H9 (cell line): ENCODE measurements around the gene FRK. TPM values are rescaled to one million over a fixed set of nuclear protein-coding genes. Genes with fewer than 3 reads are reported as not detected.

Source experiments
- DNase-seq: peaks from one replicate; pipeline ENCODE4 v3.0.0-alpha.2; 2017
- H2AFZ ChIP-seq: one replicate; pipeline ENCODE4 v1.6.1; 2013; ENCODE audit warnings: mild to moderate bottlenecking, low read length, control low read depth, moderate library complexity
- H2AK5ac ChIP-seq: 2 replicates; pipeline ENCODE4 v1.6.1; 2013; ENCODE audit warnings: low read length, control low read depth, mixed read lengths; ENCODE audit not compliant: insufficient read length
- H2BK120ac ChIP-seq: one replicate; pipeline ENCODE4 v1.6.1; 2013; ENCODE audit warnings: low read depth, mild to moderate bottlenecking, low read length, control low read depth, inconsistent platforms; ENCODE audit not compliant: poor library complexity, severe bottlenecking
- H2BK12ac ChIP-seq: 2 replicates; pipeline ENCODE4 v1.6.1; 2013; ENCODE audit warnings: low read length, control low read depth, mixed read lengths, low read depth; ENCODE audit not compliant: insufficient read length
- H2BK15ac ChIP-seq: 2 replicates; pipeline ENCODE4 v1.6.1; 2013; ENCODE audit warnings: low read depth, low read length, control low read depth
- H2BK20ac ChIP-seq: one replicate; pipeline ENCODE4 v1.6.1; 2013; ENCODE audit warnings: low read depth, mild to moderate bottlenecking, low read length, control low read depth, inconsistent platforms; ENCODE audit not compliant: poor library complexity, severe bottlenecking
- H2BK5ac ChIP-seq: 2 replicates; pipeline ENCODE4 v1.6.1; 2013; ENCODE audit warnings: low read length, control low read depth, mixed read lengths; ENCODE audit not compliant: insufficient read length
- H3K14ac ChIP-seq: 2 replicates; pipeline ENCODE4 v1.6.1; 2013; ENCODE audit warnings: low read length, control low read depth; ENCODE audit not compliant: insufficient read depth
- H3K18ac ChIP-seq: 2 replicates; pipeline ENCODE4 v1.6.1; 2013; ENCODE audit warnings: low read depth, mild to moderate bottlenecking, mixed read lengths, low read length, control low read depth; ENCODE audit not compliant: insufficient read length
- H3K23ac ChIP-seq: 2 replicates; pipeline ENCODE4 v1.6.1; 2013; ENCODE audit warnings: low read length, control low read depth, mixed read lengths, low read depth; ENCODE audit not compliant: insufficient read length
- H3K23me2 ChIP-seq: 2 replicates; pipeline ENCODE4 v1.6.1; 2013; ENCODE audit warnings: low read depth, mild to moderate bottlenecking, mixed read lengths, low read length, control low read depth; ENCODE audit not compliant: insufficient read length, poor library complexity, severe bottlenecking
- H3K27ac ChIP-seq: 2 replicates; pipeline ENCODE4 v1.5.1; 2013; ENCODE audit warnings: low read length, control low read depth, mixed read lengths, low read depth; ENCODE audit not compliant: insufficient read length
- H3K27me3 ChIP-seq: 2 replicates; pipeline ENCODE4 v1.6.1; 2013; ENCODE audit warnings: low read length, control low read depth, inconsistent platforms; ENCODE audit not compliant: insufficient read depth
- H3K4ac ChIP-seq: 2 replicates; pipeline ENCODE4 v1.6.1; 2013; ENCODE audit warnings: low read depth, mild to moderate bottlenecking, control low read depth, inconsistent platforms, low read length, moderate library complexity
- H3K4me1 ChIP-seq: 2 replicates; pipeline ENCODE4 v1.6.1; 2013; ENCODE audit warnings: low read length, control low read depth, inconsistent platforms; ENCODE audit not compliant: insufficient read depth
- H3K4me2 ChIP-seq: 2 replicates; pipeline ENCODE4 v1.6.1; 2013; ENCODE audit warnings: low read length, control low read depth, mixed read lengths; ENCODE audit not compliant: insufficient read length, insufficient read depth
- H3K56ac ChIP-seq: 2 replicates; pipeline ENCODE4 v1.6.1; 2013; ENCODE audit warnings: low read depth, mild to moderate bottlenecking, mixed read lengths, low read length, control low read depth; ENCODE audit not compliant: insufficient read length
- H3K79me1 ChIP-seq: 2 replicates; pipeline ENCODE4 v1.6.1; 2013; ENCODE audit warnings: low read depth, mild to moderate bottlenecking, moderate library complexity, low read length, control low read depth, inconsistent platforms; ENCODE audit not compliant: insufficient read depth, poor library complexity, severe bottlenecking
- H3K79me2 ChIP-seq: 2 replicates; pipeline ENCODE4 v1.6.1; 2013; ENCODE audit warnings: low read length, control low read depth, inconsistent platforms; ENCODE audit not compliant: insufficient read depth
- H3K9ac ChIP-seq: 2 replicates; pipeline ENCODE4 v1.6.1; 2013; ENCODE audit warnings: low read length, control low read depth, mixed read lengths; ENCODE audit not compliant: insufficient read length; ENCODE audit errors: extremely low read depth
- H3K9me3 ChIP-seq: one replicate; pipeline ENCODE4 v1.6.1; 2013; ENCODE audit warnings: low read depth, low read length, inconsistent platforms; ENCODE audit not compliant: control insufficient read depth
- H3T11ph ChIP-seq: one replicate; pipeline ENCODE4 v1.6.1; 2013; ENCODE audit warnings: mild to moderate bottlenecking, low read length, control low read depth, inconsistent platforms
- H4K20me1 ChIP-seq: one replicate; pipeline ENCODE4 v1.6.1; 2013; ENCODE audit not compliant: control insufficient read depth, insufficient read length, insufficient read depth
- H4K5ac ChIP-seq: 2 replicates; pipeline ENCODE4 v1.6.1; 2013; ENCODE audit warnings: low read depth, mild to moderate bottlenecking, mixed read lengths, low read length, control low read depth; ENCODE audit not compliant: insufficient read length
- H4K8ac ChIP-seq: replicated peaks from 2 replicates; pipeline ENCODE4 v1.6.1; 2013; ENCODE audit warnings: low read length, control low read depth, mixed read lengths, low read depth; ENCODE audit not compliant: insufficient read length
- H4K91ac ChIP-seq: 2 replicates; pipeline ENCODE4 v1.6.1; 2013; ENCODE audit warnings: low read depth, mild to moderate bottlenecking, moderate library complexity, mixed read lengths, low read length, control low read depth; ENCODE audit not compliant: insufficient read length
- H3K27ac Mint-ChIP-seq, 3 experiments: 2 replicates in 2 of 3; 3 replicates in 1 of 3; pipeline ENCODE4 v1.8.0; 2020 to 2021; ENCODE audit warnings: mixed read lengths in 3 of 3, mild to moderate bottlenecking in 1 of 3, moderate library complexity in 1 of 3
- H3K27me3 Mint-ChIP-seq: 2 replicates; pipeline ENCODE4 v1.8.0; 2021; ENCODE audit warnings: low read depth, mild to moderate bottlenecking, moderate library complexity, mixed read lengths
- H3K36me3 Mint-ChIP-seq, 3 experiments: 2 replicates in 2 of 3; 3 replicates in 1 of 3; pipeline ENCODE4 v1.8.0; 2020 to 2021; ENCODE audit warnings: low read depth in 3 of 3, mixed read lengths in 3 of 3; ENCODE audit not compliant: insufficient read depth in 1 of 3
- H3K4me1 Mint-ChIP-seq, 2 experiments: 2 replicates each; pipeline ENCODE4 v1.8.0; 2020; ENCODE audit warnings: mixed read lengths in 2 of 2
- H3K4me3 Mint-ChIP-seq, 2 experiments: 2 replicates in 1 of 2; 3 replicates in 1 of 2; pipeline ENCODE4 v1.8.0; 2020 to 2021; ENCODE audit warnings: mild to moderate bottlenecking in 2 of 2, mixed read lengths in 2 of 2, moderate library complexity in 1 of 2
- H3K9me3 Mint-ChIP-seq, 2 experiments: 2 replicates in 1 of 2; 3 replicates in 1 of 2; pipeline ENCODE4 v1.8.0; 2020; ENCODE audit warnings: mild to moderate bottlenecking in 2 of 2, mixed read lengths in 2 of 2, moderate library complexity in 1 of 2
- WGBS: extraction: QIAGEN DNeasy Blood & Tissue Kit; methylation state at CpG from one replicate; pipeline ENCODE4 v1.1.7; 2013; ENCODE audit warnings: missing lambda C conversion rate, low lambda C conversion rate, mixed read lengths; ENCODE audit not compliant: insufficient read length; ENCODE audit errors: extremely low coverage; 5-methylcytosine and 5-hydroxymethylcytosine counted together
- total RNA-seq: library from RNA; stranded (reverse); gene quantifications from 2 replicates; pipeline ENCODE4 v1.2.1, GENCODE V29; 2021
- TF ChIP-seq, protein P1 (sequence below): fragments of 200-600 bp; sonication (generic); conservative IDR thresholded peaks from 3 replicates; pipeline ENCODE4 v1.8.0; 2021; ENCODE audit warnings: antibody characterized with exemption, mild to moderate bottlenecking

Gene FRK
- total RNA-seq, 1 experiment from 2014 or later: 0.15 TPM

DNA sequence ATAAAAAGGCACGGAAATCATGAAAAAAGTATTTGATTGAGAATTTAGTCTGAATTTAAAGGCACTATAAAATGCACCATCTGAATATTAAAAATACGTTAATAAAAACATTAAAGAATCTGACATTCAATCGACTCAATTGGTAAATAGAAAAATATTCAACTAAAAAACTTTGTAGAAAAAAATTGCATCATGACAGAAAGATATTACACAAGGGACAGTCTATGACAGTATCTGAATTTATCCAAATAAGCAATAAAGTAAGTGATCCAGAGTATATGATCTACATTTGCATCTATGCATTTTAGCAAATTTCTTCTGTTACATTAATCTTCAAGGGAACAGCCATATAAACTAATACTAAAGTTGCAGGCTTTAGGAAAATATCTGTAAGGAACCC, 9.4 kb downstream of the FRK start:
- H3K4ac ChIP-seq: no peak overlapping the region
- H3K27ac Mint-ChIP-seq: no peak overlapping the region
- no peak overlapping the region for H2BK20ac ChIP-seq
- H2BK5ac ChIP-seq: no peak overlapping the region
- DNase-seq: no peak
- H2BK12ac ChIP-seq: no peak overlapping the region
- H3K9ac ChIP-seq: no peak overlapping the region
- no peak overlapping the region for H3K27ac ChIP-seq
- H2BK120ac ChIP-seq: no peak overlapping the region
- no peak overlapping the region for H3K4me2 ChIP-seq
- H4K8ac ChIP-seq: no peak overlapping the region
- H3K36me3 Mint-ChIP-seq: no peaks in the 10 kb centered on the region
- no peaks in the 10 kb centered on the region for H3K79me1 ChIP-seq
- no peak overlapping the region for H2AFZ ChIP-seq
- H3K23me2 ChIP-seq: no peaks in the 10 kb centered on the region
- H3K14ac ChIP-seq: no peak overlapping the region
- no peak overlapping the region for H3K23ac ChIP-seq
- peaks cover 0 to 4% of the 10 kb centered on the region in 2 experiments; a peak in 1 of 4 replicates for H3K4me1 Mint-ChIP-seq
- no peak overlapping the region for H3K4me3 Mint-ChIP-seq
- H3K27me3 Mint-ChIP-seq: no peaks in the 10 kb centered on the region
- H3T11ph ChIP-seq: no peak overlapping the region
- H3K18ac ChIP-seq: no peak overlapping the region
- H4K20me1 ChIP-seq: no peaks in the 10 kb centered on the region
- no peaks in the 10 kb centered on the region for H3K9me3 ChIP-seq
- H3K4me1 ChIP-seq: no peaks in the 10 kb centered on the region
- H2BK15ac ChIP-seq: no peak overlapping the region
- no peak overlapping the region for H4K91ac ChIP-seq
- H3K56ac ChIP-seq: no peak overlapping the region
- no peaks in the 10 kb centered on the region for H3K27me3 ChIP-seq
- no peaks in the 10 kb centered on the region for H3K79me2 ChIP-seq
- no peaks in the 10 kb centered on the region for H3K9me3 Mint-ChIP-seq
- WGBS: no CpG with 5 or more reads among the region's 3 CpGs
- no peak overlapping the region for H2AK5ac ChIP-seq
- TF ChIP-seq, protein P1, sequence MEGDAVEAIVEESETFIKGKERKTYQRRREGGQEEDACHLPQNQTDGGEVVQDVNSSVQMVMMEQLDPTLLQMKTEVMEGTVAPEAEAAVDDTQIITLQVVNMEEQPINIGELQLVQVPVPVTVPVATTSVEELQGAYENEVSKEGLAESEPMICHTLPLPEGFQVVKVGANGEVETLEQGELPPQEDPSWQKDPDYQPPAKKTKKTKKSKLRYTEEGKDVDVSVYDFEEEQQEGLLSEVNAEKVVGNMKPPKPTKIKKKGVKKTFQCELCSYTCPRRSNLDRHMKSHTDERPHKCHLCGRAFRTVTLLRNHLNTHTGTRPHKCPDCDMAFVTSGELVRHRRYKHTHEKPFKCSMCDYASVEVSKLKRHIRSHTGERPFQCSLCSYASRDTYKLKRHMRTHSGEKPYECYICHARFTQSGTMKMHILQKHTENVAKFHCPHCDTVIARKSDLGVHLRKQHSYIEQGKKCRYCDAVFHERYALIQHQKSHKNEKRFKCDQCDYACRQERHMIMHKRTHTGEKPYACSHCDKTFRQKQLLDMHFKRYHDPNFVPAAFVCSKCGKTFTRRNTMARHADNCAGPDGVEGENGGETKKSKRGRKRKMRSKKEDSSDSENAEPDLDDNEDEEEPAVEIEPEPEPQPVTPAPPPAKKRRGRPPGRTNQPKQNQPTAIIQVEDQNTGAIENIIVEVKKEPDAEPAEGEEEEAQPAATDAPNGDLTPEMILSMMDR: no peak
- no peak overlapping the region for H4K5ac ChIP-seq
